Astrocyte (in vitro differentiated cells and primary cell): ENCODE results near the gene CRAT.

ENCODE experiments used
- CTCF ChIP-seq: IDR thresholded peaks from 2 replicates; pipeline ENCODE4 v1.5.1; 2011; ENCODE audit warnings: low read depth, mild to moderate bottlenecking, inconsistent platforms, low read length, moderate library complexity; ENCODE audit not compliant: insufficient read depth
- EZH2 ChIP-seq: IDR thresholded peaks from 2 replicates; pipeline ENCODE4 v1.6.1; 2012; ENCODE audit warnings: mild to moderate bottlenecking, low read length, inconsistent platforms; ENCODE audit not compliant: insufficient read depth

GRCh38 chr9:129093602-129094386 lies 16.8 kb downstream of the CRAT start:
- TF ChIP-seq CTCF (no peak), EZH2 (no peak)
